GM18517 (cell line): ENCODE results near the gene PRSS22.

Source experiments
- ATAC-seq: cut with Tn5 transposase; IDR thresholded peaks from one replicate; pipeline ENCODE4 v1.9.1; 2021; ENCODE audit warnings: mild to moderate bottlenecking, moderate library complexity; ENCODE audit not compliant: unreplicated experiment

Gene PRSS22

DNA sequence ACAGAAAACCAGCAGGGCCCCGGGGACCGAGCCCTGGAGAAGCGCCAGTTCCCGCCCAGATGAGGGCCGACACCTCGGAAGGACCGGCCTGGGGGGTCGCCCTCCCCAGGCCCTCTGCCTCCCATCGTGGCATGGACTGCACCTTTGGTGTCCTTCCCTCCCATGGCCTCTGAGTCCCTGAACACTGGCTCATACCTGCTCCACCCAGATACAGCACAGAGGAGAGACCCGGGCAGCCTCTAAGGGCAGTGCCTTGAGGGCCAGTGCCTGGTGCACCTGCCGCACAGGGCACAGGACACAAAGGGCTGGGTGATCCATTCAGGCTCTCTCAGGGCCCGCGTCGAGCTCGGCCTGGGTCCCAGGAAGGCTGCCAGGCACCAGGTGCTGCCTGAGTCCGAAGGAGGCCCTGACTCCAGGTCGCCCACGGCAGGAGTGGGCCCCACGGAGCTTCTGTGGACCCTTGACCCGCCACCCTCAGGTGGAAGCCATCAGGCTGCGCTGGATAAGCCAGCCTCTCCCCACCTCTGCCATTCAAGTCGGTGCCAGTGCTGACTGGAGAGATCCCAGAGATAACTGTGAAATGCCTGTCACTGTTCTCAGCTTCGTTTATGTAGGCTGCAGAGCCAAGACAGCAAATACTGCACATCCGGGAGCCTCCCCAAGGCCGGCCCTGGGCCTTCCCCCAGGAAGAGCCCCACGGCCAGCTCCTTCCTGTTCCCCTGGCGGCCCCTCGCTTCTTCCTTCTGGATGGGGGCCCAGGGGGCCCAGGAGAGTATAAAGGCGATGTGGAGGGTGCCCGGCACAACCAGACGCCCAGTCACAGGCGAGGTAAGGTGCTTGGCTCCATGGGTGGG, 28.2 kb downstream of the PRSS22 start, which contains the start of gene ZG16B:
Gene ZG16B (plus strand): TSS at position 803 of the 854 bp plus-strand sequence. CDS start 139 bp downstream, outside the sequence.
- no peak for ATAC-seq

- ATAC-seq: no peak
Measured at GRCh38 chr16:2828876-2829430, 29.0 kb downstream of the PRSS22 start.

DNA sequence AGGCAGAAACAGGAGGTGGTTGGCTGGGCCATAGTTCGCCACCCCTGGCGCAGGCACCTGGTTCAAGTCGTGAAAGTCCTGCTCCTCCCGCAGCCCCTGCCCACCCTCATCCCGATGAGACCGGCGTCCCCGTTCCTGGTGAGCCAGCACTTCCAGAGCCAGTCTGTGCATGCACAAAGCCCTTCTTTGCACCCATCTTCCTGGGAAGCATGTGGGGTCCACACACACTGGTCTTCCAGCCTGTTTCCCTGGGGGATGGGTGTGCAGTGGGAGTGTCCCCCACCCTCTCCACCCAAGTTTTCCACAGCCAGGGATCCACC, 29.5 kb downstream of the PRSS22 start:
- ATAC-seq: no peak

DNA sequence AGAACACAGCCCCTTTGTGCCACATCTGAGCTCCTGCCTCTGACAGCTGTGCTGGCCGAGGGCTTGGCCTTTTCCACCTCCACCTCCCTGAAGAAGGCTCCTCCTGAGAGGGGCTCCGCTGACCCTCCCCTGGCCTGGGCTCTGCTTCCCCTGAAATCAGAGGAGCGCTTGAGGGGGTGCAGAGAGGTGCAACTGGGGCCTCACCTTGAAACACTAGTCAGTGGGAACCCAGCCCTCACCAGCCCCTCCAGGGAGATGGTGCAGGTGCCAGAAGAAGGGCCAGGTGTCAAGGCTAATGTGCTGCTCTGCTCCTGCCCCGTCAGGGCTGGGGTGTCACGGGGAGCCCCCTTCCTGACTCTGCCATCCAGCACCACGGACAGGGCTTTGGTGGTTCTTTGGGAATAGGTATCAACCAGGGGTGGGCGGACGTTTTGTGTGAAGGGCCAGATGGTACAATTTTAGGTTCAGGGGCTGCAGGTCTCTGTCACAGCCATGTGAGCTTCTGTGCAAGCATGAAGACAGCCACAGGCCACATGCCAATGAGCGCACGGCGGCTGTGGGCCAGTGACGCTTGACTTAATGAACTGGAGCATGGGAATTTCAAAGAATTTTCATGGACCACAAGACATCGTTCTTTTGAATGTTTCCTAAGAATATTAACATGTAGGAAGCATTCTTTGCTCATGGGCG, 30.0 kb downstream of the PRSS22 start:
- ATAC-seq: no peak

GRCh38 chr16:2827374-2827791, 30.6 kb downstream of the PRSS22 start:
- no peak for ATAC-seq

- no peak for ATAC-seq
Measured at GRCh38 chr16:2826591-2827373, 31.2 kb downstream of the PRSS22 start.

DNA sequence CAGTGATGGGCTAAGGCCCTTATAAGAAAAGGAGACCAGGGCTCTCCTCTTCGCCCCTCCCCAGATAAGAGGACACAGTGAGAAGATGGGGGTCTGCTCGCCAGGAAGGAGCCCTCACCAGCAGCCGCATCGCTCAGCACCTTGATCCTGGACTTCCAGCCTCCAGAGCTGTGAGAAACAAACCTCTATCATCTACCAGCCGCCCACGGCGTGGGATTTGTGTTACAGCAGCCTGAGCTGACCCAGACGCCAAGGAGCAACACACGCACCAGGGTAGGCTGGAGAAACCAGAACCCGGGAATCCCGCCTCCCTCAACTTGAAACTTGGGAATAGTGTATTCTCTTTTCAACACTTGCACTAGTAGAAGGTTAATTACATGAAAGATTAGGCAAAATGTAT, 32.1 kb downstream of the PRSS22 start:
- ATAC-seq: no peak

DNA sequence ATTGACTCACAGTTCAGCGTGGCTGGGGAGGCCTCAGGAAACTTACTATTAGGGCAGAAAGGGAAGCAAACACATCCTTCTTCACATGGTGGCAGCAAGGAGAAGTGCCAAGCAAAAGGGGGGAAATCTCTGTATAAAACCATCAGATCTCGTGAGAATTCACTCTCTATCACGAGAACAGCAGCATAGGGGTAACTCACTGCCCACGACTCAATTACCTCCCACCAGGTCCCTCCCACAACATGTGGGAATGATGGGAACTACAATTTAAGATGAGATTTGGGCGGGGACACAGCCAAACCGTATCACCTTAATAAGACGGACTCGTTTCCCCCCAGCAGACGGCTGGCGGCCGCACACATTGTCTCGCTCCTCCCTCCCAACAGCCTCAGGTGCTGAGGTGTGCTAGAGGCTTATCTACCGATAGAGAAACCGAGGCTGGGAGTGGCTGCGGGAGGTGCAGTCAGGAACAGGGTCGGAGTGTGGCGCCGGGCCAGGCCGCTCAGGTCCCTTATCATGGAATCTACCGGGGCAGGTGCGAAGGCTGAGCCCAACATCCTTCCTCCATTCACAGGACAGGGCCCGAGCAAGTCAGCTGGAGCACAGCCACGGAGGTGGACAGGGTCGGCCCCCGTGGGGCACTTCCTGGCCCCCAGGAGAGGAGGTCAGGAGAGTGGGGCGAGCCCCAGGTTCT, 32.8 kb downstream of the PRSS22 start:
- ATAC-seq: no peak

DNA sequence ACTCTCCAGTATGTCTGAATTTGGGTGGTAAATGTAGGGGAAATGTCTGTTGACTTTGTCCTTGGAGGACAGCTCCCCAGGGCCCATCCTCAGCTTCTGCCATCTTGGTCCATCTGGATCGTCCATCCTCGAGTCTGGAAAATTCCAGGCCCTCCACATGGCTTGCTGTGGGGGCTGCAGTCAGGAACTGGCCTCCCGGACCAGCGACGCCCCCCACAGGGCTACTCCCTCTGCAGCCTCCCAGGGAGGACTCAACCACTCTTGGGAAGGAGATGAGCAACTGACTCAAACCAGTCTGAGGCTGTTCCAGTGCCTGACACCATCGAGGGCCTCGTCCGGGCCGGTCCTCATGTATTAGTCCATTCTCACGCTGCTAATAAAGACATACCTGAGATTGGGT, 33.3 kb downstream of the PRSS22 start:
- no peak for ATAC-seq

DNA sequence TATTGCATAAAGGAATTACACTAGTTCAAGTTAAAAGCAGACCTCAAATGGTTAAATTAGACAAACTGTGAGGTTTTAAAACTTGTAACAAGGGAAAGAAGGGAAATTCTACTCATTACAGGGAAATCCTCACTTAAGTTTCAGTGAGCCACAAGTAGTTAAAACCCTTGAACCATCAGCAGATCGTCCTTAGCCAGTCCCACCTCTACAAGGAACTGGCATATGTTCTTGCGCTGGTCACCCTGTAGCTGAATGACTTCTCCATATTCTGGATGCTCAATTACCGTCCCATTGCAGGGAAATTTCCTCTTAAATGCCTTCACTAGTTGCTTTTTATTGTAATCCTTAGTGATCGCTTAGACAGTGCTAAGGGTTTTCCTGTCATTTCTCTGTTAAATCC, 35.5 kb downstream of the PRSS22 start:
- no peak for ATAC-seq

- no peak for ATAC-seq
Measured at GRCh38 chr16:2822158-2822495, 35.8 kb downstream of the PRSS22 start.

DNA sequence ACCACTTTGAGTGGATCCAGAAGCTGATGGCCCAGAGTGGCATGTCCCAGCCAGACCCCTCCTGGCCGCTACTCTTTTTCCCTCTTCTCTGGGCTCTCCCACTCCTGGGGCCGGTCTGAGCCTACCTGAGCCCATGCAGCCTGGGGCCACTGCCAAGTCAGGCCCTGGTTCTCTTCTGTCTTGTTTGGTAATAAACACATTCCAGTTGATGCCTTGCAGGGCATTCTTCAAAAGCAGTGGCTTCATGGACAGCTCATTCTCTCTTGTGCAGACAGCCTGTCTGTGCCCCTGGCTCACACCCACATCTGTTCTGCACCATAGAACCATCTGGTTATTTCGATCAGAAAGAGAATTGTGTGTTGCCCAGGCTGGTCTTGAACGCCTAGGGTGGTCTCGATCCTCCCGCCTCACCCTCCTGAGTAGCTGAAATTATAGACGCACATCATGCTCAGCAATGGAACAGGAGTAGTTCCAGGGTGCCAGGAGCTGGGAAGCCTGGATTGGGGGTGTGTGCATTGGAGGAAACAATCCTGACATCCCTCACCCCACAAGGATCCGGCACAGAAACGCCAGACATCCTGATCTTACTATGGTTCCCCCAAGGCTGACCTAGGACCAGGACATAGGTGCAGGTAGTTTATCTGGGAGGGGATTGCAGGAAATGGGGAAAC, 36.3 kb downstream of the PRSS22 start:
- ATAC-seq: no peak

DNA sequence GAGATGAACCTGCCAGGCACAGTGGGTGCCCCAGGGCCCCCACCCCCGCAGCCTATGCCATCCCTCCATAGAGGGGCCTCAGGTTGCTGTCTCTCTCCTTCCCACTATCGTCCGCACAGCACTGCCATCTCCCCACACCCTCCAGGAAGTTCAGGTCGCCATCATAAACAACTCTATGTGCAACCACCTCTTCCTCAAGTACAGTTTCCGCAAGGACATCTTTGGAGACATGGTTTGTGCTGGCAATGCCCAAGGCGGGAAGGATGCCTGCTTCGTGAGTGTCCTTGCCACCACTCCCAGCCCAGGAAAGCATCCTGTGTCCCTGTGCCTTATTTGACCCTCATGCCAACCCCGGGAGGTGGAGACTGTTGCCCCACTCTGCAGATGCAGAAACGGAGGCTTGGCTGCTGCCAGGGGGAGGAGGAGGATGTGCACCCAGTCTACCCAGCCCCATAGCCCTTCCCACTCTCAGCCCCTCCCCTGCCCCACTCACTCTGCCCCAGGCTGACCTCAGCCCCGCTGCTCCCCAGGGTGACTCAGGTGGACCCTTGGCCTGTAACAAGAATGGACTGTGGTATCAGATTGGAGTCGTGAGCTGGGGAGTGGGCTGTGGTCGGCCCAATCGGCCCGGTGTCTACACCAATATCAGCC, 37.0 kb downstream of the PRSS22 start:
- no peak for ATAC-seq

DNA sequence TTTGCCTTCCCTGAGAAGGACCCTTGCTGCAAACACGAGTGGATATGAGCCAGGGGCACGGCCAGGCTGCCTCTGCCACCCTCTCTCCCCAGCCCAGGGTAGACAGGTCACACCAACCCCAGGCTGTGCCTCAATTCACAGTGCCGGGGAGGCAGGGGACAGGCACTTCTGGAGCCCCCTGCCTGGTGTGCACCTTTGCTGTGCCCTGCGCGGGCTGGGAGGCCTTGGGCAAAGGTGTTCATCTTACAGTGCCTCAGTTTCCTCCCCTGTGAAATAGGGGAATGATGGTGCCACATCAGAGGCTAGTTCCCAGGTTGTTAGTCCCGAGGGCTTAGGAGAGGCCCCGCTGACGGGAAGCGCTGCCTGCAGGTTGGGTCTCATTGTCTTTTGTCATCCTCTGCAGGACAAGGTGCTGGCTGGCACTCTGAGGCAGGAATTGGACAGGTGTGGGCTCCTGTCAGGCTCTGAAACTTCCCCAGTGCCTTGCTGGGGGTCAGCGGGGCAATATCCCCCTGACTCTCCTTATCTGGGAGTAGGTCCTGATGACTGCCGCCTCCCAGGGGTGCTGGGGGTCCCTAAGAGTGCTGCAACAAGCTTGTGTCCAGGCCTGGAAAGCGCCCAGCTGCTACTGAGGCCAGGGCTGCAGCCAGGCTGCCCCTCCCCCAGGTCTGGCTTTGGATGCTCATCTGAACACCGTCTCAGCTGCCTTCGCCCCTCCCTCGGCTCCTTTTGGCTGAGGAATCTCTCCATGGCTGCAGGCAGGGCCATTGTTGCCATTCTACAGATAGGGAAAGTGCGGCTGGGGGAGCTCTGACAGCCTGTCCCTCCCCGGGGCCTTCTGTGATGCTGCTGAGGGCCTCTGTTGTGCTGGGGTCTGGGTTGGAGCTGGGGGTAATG, 37.8 kb downstream of the PRSS22 start:
- ATAC-seq: no peak

DNA sequence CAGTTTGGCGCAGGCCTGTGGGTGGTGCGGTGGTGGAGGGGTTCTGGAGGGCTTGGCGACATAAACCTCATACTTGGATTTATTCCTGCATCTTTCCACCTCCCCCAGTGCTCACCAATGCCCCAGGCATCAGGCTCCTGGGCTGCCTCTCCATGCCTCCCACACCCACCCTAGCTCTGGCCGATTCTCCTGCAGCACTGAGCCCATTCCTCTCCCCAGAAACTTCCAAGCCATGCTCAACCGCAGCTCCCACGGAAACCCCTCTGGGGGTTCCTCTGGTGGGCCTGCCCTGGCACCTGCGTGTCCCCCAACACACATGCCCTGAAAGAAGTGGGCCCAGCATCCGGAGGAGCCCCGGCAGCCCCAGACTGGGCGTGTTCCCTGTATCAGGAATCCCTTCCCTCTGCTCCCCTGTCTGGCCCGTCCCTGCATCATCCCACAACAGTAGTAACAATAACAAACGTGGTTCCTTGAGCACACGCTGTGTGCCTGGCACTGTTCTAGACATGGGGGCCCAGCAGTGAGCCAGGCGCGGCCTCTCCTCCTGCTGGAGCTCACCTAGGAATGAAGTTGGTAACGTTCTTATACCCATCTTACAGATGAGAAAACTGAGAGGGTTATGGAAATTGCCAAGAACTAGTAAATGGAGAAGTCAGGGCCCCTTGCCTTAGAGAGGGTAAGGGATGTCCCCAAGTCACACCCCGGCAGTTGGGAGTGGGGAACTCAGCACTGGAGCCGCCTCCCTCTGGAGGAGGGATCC, 38.6 kb downstream of the PRSS22 start:
- no peak for ATAC-seq

DNA sequence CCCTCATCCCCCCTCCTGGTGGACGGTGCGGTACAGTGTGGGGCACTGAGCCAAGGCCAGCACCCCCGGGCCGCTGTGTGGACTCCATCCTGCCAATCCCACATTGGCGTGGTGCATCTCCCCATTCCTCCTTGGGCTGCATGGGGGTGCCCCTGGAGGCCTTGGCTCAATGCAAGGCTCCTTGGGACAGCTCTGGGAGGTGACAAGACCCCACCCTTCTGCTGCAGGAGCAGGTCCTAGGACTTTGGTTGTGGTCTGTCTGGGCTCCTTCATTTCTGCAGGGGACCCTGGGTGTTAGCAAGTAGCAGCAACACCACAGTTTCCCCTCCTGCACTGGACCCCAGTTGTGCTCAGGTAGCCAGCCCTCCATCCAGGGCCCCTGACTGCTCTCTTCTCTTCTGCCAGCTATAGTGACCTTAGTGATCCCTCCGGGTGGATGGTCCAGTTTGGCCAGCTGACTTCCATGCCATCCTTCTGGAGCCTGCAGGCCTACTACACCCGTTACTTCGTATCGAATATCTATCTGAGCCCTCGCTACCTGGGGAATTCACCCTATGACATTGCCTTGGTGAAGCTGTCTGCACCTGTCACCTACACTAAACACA, 39.6 kb downstream of the PRSS22 start:
- ATAC-seq: no peak
